GM18520 (cell line): Measurements from ENCODE around the gene GMPPB.
"Not testable (repeated sequence)": the region's sequence is repeated elsewhere in the genome, so short reads cannot be mapped to it uniquely, and the experiment has no call there.

Experiments used
- ATAC-seq: cut with Tn5 transposase; IDR thresholded peaks from one replicate; pipeline ENCODE4 v1.9.1; 2021; ENCODE audit not compliant: unreplicated experiment

GMPPB gene

DNA sequence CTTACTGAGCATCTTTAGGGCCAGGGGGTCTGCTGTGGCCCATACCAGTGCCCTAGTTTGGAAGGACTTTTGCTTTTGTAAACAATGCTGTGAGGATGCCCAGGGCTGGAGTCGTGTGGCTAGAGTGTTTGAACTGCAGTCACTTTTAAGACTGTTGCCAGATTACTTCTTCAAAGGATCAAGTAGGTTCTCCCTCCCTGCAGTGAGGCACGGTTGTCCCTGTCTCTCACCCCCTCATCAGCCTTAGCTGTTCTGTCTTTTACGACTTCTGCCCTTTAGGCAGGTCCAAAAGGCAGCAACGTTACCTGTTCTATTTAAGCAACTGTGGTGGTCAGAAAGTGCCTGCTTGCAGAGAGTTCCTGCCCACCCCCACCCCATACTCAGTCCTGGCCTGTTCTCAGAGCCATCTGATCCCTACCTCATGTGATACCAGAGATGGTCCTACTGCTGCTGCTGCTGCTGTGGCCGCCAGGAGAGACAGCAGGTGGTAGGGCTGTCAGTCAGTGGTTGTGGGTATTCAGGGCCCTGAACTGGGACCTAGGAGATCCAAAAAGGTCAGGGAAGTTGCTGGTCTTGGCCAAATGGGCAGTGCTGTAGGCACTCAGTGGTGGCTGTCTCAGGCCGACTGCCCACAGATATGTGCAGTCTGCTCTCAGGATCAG lies 29.2 kb downstream of the GMPPB start:
- ATAC-seq = not testable (repeated sequence)

DNA sequence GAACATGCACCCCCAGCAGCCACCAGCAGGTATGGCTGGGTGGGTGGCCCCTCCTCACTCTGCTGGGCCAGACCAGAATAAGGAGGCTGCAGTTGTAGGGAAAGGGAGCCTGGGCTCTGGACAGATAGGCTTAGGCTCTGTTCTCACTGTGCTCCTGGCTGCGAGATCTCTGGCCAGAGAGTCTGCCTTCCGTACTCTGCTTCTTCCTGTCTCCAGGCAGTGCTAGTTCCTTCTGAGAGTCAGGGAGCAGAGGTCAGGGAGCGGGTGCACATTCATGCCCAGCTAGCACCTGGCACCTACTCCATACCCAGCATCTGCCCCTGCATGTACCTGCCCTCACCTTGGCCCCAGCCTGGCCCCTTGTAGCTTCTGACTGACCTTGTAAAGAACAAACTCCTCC lies 32.3 kb downstream of the GMPPB start:
- ATAC-seq = not testable (repeated sequence)

DNA sequence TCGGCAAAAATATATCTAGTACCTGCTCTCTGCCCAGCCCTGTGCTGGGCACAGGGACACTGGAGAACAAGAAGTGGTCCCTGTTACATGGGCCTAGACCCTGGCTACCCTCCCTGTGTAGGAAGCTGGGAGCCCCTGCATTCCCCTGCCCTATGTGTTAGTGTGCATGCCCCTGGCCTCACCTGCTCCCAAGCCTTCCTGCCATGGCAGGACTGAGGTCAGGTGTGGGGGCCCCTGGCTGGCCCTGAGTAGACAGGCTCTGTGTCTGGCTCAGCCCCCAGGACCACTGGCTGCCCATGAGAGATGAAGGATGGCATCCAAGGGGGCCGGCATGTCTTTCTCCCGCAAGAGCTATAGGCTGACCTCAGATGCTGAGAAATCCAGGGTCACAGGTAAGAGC lies 32.9 kb downstream of the GMPPB start:
- ATAC-seq = not testable (repeated sequence)

DNA sequence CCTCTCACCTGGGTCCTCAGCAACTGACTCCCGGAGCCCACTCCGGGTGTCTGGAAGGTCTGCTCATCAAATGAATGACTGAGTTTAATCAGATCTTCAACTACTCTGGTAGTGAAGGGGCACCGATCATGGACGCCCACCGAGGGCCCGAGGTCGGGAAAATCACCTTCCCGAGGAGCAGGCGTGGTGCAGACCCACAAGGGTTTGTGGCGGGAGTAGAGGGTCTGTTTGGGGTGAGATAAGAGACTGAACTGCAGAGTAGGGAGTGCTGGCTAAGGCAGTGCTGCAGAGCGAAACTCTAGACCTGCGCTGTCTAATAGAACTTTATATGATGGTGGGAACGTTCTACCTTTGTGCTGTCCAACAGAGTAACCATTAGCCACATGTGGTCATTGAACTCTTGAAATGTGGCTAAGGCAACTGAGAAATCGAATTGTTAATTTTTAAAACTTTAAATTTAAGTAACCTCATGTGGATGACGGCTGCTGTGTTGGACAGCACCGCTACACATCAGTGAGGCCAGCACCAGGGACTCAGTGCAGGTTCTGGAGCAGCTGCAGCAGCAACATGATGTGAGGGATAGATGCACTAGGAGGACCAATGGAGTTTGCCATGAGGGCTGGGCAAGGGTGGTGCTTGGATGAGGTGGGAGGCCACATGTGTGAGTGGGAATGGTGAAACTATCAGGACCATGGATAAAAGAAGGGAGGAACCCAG lies 33.7 kb downstream of the GMPPB start:
- not testable (repeated sequence) for ATAC-seq

DNA sequence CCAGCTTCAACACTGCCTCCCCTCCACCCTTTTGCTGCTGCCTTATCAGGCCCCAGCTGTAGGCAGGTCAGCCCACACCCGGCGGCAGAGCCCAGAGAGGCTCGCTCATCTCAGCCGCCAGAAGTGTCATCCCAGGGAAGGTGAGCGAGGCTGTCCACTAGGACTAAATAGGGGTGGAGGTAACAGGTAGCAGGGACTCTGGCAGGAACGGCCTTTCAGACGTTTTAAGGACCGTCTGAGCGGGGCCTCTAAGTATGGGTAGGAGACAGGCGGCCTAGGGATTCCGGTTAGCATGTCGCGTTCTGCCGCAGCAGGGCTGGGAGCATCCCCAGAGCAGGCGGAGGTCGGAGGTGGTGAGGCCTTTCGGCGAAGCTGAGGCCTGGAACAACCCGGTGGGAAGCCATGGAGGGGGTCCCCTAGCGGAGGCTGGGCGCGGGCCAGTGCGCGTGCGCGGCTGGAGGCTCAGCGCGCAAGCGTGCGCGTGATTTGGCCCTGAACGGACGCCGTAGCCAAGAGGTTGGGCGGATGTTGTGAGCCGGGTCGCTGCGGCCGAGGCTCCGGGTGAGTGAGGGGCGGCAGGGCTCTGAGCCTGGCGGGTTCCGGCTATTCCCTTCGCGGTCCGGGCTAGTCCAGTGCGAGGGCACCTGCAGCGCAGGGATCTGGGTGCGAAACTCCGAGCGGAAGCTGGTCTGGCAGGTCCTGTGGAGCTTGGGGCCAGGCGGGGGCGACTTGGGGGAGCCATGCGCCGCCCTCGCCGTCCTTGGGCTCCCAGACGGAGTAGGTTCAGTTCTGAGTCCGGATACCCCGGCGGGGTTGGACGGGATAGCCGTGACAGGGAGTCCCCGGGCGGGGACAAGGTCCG lies 34.5 kb downstream of the GMPPB start, which contains the start of the genes MST1 and RNF123:
MST1 (minus strand) TSS at position 429 of the 862 bp plus-strand sequence. CDS start 783 bp downstream, outside the sequence.
RNF123 (plus strand) TSS at position 512 of the 862 bp plus-strand sequence. CDS start 1,609 bp downstream, outside the sequence.
- peak; percentile 69 for ATAC-seq

DNA sequence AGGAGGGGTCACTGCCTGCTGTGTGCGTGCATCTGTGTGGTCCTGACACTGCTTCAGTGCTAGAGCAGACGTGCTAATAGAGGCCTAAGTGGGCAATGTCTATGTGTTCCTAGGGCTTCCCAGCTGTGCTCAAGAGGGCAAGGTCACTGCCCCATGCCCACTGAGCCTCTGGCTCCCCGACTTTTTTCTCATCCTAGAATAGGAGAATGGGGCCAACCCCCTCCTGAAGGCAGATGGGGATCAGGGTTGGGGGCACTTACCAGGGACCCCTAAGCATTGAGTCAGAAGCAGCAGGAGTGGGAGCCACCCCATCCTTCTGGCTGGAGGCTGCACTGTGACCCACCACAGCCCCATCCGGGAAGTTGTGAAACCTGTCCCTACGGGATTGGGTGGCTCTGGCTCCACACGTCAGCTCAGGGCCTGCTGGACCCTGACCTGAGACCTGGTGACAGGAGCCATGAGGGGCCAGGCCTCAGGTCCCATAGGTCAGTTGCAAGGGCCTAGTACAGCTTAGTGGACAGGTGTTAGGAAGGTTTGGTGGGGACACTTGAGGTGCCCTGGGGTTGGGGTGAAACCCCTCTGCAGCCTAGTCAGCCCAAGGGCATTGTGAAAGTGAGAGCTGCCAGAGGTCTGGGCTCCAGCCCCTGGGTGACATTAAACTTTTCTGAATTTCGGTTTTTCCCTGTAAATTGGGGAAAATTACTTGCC lies 35.3 kb downstream of the GMPPB start:
- not testable (repeated sequence) for ATAC-seq

DNA sequence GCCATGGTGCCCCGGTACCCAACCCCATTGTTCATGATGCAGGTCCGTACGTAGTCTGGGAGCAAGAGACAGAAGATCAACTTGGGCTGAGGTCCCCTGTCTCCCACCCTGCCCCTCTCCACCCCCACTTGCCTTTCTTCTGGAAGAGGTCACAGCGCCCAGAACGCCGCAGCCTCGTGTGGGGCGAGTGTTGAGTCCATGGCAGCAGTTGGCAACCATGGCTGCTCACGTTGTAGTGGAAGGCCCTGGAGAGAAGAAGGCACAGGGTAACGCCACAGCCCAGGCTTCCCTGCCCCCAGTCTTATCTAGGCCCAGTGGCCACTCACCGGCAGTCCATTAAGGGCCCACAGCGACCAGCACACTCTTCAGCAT lies 36.3 kb downstream of the GMPPB start:
- ATAC-seq = not testable (repeated sequence)

DNA sequence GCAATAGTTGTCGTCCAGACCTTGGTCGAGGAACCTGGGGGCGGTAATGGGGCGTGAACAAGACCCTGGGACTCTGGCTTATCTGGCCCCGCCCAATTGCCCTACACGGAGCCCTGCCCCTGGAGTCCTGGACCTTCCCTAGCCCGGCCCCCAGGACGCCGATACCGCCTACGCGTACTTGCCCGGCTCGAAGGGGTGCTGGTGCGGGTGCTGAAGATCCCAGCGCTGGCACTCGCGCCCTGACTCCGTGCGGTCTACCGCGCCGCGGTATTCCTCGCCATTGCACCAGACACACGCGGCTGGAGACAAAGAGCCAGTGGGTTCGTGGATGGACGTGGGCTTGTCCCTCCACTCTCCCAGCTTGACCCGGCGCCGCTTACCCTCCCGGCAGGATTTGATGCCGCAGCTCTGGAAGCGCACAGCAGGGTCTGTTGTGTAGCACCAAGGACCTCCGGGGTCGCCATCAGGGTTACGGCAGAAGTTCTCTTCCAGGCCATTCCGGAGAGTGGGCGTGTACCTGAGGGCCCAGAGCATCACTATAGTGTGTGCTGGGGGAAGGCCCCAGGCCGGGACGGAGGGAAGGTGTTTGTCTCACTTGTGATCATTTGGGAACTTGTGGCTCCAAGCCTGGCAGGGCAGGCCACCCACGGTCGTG lies 36.9 kb downstream of the GMPPB start:
- ATAC-seq = not testable (repeated sequence)

DNA sequence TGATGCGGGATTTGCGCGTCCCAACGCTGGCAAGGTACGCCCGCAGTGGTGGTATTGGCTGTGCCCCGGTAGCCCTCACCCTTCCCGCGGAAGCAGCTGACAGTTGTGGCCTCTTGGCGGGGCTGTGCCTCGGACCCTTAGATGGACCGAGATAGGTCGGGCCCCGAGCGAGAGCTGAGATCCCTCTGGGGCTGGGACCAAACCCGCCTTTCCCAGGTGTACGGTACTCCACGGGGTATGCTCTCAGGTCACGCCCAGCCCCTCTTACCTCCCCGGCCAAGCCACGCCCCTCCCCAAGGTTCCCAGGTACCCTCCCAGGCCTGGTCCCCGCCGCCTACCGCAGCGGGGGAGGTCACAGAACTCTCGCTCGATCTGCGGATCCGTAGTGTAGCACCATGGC lies 37.4 kb downstream of the GMPPB start:
- not testable (repeated sequence) for ATAC-seq

DNA sequence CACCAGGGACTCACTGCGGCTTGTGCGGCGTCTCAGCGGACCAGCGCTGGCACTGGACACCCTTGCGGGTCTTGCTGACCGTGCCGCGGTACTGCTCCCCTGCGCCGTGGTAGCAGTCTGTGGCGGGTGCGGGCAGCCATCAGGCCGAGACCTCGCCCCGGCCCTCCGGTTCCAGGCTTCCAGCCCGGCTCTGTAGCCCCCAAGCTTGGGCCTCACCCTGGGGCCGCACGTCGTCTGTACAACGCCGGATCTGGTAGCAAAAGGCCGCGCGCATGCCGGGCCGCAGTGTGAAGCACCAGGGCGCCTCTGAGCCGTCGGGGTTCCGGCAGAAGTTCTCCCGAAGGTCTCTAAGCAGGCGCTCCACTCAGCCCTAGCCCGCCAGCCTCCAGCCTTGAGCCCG lies 37.9 kb downstream of the GMPPB start:
- not testable (repeated sequence) for ATAC-seq

DNA sequence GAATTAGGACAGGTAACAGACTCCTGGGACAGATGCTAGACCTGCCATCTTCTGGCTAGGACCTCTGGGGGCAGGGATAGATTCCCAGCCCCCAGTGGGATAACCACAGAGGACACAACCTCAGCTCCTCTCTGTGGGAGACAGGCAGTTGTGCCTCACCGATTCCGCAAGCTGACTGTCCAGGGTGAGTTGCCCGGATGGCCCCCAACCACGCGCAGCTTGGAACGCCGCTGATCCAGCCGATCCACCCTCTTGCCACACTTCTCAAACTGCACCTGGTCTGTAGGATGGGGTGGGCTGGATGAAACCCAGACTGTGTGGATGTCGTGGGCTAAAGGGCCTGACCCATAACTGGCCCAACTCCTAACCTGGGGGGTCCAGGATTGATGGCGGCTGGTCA lies 38.6 kb downstream of the GMPPB start:
- not testable (repeated sequence) for ATAC-seq

DNA sequence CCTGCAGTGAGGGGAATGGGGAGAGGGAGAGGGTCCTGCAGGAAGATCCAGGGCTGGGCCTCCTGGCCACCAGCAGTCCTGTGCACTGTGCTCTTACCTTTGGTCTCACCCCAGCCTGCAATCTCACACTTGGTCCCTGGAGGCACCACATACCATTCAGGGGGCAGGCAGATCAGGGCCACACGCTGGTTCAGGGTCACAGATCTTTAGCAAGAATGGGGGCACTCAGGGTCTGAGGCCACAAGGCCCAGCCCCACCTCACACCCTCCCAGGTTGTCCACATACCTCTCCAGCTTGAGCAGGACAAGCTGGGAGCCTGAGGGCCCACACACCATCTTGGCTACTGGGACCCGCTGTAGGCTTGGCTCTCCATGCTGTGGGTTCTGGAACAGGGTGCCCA lies 39.3 kb downstream of the GMPPB start:
- not testable (repeated sequence) for ATAC-seq

DNA sequence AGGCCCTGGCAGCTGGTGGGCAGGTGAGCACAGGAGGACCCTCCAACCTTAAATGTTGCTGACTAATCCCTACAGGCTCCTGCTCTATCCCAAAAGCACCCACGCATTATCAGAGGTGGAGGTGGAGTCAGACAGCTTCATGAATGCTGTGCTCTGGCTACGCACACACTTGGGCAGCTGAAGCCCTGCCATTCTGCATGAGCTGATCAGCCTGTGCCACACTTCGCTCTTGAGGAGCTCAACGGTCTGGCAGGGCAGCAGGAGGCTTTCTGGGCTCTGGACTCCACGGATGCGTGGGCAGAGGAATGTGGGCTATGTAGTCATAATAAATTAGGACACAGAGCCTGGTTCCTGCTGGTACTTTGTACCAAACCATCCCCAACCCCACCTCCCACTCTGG lies 40.6 kb downstream of the GMPPB start:
- ATAC-seq = no peak

DNA sequence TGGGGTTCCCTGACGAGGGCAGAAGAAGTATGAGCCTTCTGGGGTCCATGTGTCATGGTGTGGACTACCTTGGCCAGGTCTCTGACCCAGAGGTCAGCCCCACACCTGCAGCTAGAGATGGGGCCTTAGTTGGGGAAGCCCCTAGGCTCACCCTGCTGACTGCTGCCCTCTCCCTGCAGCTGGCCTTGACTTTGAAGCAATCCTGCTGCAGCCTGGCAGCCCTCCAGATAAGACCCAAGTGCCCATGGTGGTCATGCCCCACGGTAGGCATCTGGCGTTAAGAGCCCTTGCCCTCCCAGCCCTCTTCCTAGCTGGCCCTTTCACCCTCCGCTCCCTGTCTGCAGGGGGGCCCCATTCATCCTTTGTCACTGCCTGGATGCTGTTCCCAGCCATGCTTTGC lies 42.2 kb downstream of the GMPPB start:
- no peak for ATAC-seq

DNA sequence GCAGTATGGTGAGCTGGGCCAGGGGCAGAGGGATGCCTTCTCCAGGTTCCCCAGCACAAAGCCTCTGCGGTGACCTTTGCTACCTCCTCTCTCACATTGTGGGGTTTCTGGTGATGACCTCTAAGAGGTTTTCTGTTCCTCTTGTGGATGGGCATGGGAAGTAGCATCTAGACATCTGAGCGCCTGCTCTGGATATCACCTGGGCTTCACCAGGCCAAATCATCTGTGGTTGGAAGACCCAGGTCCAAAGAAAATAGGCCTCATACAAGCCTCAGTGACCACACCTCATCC lies 42.6 kb downstream of the GMPPB start:
- no peak for ATAC-seq

DNA sequence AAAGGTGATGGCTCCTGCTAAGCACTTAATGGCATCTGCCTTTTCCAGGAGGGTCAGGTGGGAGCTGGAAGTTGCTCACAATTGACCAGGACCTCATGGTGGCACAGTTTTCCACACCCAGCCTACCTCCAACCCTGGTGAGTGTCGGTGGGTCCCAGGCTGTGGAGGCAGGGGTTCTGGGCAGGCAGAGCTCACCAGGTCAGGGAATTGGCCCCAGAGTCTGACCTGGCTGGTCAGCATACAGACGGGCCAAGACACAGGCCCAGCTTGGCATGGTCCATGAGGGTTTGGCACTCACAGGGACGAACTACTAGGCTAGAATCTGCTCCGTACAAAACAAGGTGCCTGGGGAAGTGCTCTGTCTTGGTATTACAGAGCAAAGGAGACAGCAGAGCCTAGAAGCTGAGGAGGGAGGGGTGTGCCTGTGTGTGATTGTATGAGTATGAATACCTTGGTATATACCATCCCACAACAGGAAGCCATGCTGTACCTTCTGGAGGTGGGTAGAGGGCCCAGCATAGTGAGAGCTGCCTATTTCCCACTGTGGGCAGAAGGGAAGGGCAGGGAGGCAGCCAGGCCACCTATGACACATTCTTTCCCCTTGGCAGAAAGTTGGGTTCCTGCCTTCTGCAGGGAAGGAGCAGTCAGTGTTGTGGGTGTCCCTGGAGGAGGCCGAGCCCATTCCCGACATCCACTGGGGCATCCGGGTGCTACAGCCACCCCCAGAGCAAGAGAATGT lies 43.1 kb downstream of the GMPPB start:
- ATAC-seq = no peak

DNA sequence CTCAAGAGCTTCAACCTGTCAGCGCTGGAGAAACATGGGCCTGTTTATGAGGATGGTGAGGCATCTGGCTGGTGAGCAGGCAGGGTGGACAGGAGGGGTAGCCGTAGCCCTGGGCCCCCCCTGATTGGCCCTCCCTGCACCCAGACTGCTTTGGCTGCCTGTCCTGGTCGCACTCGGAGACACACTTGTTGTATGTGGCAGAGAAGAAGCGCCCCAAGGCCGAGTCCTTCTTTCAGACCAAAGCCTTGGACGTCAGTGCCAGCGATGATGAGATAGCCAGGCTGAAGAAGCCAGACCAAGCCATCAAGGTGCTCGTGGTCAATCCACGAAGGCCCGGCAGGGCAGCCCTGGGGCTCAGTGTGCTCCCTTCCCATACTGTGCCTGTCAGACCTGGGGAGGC lies 47.8 kb downstream of the GMPPB start:
- no peak for ATAC-seq

DNA sequence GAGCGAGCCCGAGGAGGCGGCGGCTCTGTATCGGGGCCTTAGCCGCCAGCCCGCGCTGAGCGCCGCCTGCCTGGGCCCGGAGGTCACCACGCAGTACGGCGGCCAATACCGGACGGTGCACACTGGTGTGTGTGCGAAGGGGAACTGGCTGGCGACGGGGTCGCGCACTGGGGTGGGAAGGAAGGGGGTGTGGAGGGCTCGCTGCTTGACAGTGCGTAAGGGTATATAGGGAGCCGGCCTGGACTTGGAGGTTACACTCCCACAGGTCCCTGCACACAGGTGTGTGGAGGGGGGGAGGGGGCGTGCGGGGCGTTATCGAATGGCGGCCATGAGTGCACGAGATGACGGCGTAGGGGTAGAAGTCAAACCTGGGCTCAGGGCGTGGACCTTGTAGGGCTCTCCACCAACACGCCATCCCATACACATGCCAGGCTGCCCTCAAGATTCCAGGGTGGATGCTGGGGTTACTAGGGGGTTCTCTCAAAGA lies 49.2 kb downstream of the GMPPB start:
- peak; percentile 19 for ATAC-seq

DNA sequence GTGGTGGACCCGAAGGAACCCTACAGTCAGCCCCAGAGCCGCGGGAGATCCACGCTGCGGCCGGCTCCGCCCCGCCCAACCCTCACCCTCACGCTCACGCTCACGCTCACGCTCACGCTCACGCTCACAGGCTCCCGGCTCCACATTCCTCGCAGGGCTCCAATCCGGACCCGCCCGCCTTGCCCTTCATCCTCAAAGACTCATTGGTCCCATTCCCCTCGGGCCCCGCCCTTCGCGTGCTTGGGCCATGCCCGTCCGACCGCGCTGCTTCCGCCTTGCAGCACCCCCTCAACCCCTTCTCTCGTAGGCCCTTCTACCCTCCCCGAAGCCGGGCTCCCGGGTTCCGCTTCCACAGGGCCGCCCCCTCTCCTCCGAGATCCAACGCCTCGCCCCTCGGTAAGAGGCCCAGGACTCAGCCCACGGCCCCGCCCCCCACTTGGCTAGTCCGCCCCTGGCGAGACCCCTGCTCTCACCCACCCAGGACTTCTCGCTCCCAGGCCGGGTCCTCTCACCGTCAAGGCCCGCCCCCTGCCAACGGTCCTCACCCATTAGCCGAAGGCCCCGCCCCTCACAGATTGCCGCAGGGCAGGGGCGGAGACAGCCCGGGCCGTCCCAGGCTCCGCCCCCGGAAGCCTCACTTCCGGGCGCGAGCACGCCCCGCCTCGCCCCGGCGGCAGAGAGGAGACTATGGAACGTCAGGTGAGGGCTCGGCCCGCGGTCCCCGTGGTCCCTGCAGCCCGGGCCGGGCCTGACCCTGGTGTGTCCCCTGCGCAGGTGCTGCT lies 49.8 kb downstream of the GMPPB start, which contains the start of gene APEH:
APEH (plus strand) TSS at position 637 of the 782 bp plus-strand sequence; CDS start at position 688, 51 bp downstream.
- peak; percentile 61 for ATAC-seq
